ENCODE results near the gene PLCL1. TPM values are rescaled to one million over a fixed set of nuclear protein-coding genes. Genes with fewer than 3 reads are reported as not detected.

PLCL1 gene
- total RNA-seq, 1 experiment from 2014 or later, result 0.07 TPM

DNA sequence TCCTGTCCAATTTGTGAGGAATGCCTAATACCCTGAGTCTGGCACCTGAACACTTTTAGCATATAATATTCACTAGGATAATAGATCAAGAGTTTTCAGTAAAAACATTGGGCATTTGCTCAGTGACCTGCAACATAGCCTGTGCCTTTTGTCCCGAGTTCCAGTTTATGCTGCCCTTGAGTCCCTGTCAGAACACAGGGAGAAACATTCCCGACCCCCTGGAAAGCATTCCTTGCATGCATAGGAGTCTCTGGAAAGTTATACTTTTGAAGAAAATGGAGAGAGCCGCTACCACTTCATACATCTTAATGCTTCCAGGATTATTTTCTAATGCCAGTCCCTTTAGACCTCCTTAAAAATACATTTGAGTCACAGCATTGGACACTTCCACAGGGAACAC is 107.3 kb downstream of the PLCL1 start (continued):
- TF ChIP-seq HMGA2 (CRISPR knock-in tag; IDR thresholded peaks at IDR 0.05) (no peak), CREM (CRISPR knock-in tag; IDR thresholded peaks at IDR 0.05) (no peak)
- TF ChIP-seq, protein P1, sequence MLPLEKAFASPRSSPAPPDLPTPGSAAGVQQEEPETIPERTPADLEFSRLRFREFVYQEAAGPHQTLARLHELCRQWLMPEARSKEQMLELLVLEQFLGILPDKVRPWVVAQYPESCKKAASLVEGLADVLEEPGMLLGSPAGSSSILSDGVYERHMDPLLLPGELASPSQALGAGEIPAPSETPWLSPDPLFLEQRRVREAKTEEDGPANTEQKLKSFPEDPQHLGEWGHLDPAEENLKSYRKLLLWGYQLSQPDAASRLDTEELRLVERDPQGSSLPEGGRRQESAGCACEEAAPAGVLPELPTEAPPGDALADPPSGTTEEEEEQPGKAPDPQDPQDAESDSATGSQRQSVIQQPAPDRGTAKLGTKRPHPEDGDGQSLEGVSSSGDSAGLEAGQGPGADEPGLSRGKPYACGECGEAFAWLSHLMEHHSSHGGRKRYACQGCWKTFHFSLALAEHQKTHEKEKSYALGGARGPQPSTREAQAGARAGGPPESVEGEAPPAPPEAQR (CRISPR knock-in tag; IDR thresholded peaks at IDR 0.05), result no peak
- TF ChIP-seq, protein P2, sequence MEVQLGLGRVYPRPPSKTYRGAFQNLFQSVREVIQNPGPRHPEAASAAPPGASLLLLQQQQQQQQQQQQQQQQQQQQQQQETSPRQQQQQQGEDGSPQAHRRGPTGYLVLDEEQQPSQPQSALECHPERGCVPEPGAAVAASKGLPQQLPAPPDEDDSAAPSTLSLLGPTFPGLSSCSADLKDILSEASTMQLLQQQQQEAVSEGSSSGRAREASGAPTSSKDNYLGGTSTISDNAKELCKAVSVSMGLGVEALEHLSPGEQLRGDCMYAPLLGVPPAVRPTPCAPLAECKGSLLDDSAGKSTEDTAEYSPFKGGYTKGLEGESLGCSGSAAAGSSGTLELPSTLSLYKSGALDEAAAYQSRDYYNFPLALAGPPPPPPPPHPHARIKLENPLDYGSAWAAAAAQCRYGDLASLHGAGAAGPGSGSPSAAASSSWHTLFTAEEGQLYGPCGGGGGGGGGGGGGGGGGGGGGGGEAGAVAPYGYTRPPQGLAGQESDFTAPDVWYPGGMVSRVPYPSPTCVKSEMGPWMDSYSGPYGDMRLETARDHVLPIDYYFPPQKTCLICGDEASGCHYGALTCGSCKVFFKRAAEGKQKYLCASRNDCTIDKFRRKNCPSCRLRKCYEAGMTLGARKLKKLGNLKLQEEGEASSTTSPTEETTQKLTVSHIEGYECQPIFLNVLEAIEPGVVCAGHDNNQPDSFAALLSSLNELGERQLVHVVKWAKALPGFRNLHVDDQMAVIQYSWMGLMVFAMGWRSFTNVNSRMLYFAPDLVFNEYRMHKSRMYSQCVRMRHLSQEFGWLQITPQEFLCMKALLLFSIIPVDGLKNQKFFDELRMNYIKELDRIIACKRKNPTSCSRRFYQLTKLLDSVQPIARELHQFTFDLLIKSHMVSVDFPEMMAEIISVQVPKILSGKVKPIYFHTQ (CRISPR knock-in tag; IDR thresholded peaks at IDR 0.05), result no peak
- TF ChIP-seq, protein P3, sequence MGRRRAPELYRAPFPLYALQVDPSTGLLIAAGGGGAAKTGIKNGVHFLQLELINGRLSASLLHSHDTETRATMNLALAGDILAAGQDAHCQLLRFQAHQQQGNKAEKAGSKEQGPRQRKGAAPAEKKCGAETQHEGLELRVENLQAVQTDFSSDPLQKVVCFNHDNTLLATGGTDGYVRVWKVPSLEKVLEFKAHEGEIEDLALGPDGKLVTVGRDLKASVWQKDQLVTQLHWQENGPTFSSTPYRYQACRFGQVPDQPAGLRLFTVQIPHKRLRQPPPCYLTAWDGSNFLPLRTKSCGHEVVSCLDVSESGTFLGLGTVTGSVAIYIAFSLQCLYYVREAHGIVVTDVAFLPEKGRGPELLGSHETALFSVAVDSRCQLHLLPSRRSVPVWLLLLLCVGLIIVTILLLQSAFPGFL (CRISPR knock-in tag; IDR thresholded peaks at IDR 0.05; ENCODE audit: borderline replicate concordance), result no peak
- TF ChIP-seq, protein P4, sequence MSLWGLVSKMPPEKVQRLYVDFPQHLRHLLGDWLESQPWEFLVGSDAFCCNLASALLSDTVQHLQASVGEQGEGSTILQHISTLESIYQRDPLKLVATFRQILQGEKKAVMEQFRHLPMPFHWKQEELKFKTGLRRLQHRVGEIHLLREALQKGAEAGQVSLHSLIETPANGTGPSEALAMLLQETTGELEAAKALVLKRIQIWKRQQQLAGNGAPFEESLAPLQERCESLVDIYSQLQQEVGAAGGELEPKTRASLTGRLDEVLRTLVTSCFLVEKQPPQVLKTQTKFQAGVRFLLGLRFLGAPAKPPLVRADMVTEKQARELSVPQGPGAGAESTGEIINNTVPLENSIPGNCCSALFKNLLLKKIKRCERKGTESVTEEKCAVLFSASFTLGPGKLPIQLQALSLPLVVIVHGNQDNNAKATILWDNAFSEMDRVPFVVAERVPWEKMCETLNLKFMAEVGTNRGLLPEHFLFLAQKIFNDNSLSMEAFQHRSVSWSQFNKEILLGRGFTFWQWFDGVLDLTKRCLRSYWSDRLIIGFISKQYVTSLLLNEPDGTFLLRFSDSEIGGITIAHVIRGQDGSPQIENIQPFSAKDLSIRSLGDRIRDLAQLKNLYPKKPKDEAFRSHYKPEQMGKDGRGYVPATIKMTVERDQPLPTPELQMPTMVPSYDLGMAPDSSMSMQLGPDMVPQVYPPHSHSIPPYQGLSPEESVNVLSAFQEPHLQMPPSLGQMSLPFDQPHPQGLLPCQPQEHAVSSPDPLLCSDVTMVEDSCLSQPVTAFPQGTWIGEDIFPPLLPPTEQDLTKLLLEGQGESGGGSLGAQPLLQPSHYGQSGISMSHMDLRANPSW (CRISPR knock-in tag; conservative IDR thresholded peaks at IDR 0.05; ENCODE audit: low read depth), result no peak

DNA sequence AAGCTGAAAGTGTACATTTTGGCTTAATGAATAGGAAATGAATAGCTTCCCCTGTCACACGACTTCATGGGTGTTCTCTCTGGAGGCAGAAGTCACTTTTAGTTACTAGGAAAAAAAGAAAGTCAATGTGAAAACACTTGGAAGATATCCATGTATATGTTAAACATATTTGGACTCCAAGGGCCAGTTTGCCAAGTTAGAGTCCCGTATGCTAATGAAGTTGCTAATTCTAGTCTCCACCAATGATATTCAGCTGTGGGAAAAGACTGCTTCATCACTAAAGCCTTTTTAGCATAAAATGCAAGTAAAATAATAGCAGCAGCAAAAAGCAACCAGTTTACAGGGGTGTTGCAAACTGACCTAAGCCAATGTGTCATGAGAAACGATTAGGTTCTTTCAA is 108.7 kb downstream of the PLCL1 start:
- Mint-ChIP-seq H3K4me1 (no peaks in the 10 kb centered on the region; the same call in 1 of the 2 replicates), H3K9me3 (no peaks in the 10 kb centered on the region), H3K36me3 (no peaks in the 10 kb centered on the region), H3K4me3 (no peak overlapping the region), H3K27me3 (ENCODE audit: low read depth) (no peaks in the 10 kb centered on the region), H3K27ac (no peak overlapping the region)
- ChIA-PET CTCF (no interaction called here), POLR2A (no interaction called here)
- TF ChIP-seq NR1H2 (CRISPR knock-in tag; IDR thresholded peaks at IDR 0.05) (no peak), NR2C2 (CRISPR knock-in tag; IDR thresholded peaks at IDR 0.05) (no peak), ZNF423 (CRISPR knock-in tag; IDR thresholded peaks at IDR 0.05) (no peak), JAZF1 (CRISPR knock-in tag; IDR thresholded peaks at IDR 0.05) (no peak), GTF2I (CRISPR knock-in tag; conservative IDR thresholded peaks at IDR 0.05) (no peak)
- DNase-seq (ENCODE audit: low spot score), result no peak
- no peak for ATAC-seq

DNA sequence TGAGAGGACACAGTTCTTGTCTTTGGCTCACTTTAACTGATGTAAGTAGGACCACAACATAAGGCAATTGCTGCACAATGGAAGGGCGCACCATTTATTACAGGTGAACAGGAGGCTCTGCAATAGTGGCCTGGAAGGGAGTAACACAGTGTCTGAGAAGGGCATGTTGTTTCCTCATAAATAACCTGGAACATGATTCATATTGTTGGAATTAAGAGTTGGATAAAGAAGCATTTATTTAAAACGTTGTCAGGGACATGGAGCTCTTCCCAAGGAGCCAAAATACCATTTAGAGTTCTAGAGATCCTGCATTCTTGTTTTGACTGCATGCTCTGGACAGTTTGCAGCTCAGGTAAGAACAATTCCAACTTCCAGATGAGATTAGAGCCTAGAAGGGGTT is 110.4 kb downstream of the PLCL1 start:
- no peaks in the 10 kb centered on the region for H3K36me3 Mint-ChIP-seq
- no peaks in the 10 kb centered on the region for H3K9me3 Mint-ChIP-seq
- no peak overlapping the region for H3K27ac Mint-ChIP-seq
- no peak for ATAC-seq
- ChIA-PET POLR2A (interaction anchor here (1.0 kb wide), 1 partner anchor 193 kb away, joined by 3 read pairs; no protein-coding TSS in a partner anchor), CTCF (no interaction called here)
- H3K4me1 Mint-ChIP-seq, result no peaks in the 10 kb centered on the region; the same call in 1 of the 2 replicates
- no peaks in the 10 kb centered on the region for H3K27me3 Mint-ChIP-seq (ENCODE audit: low read depth)
- H3K4me3 Mint-ChIP-seq, result no peak overlapping the region
- no peak for DNase-seq (ENCODE audit: low spot score)
- TF ChIP-seq, protein P5, sequence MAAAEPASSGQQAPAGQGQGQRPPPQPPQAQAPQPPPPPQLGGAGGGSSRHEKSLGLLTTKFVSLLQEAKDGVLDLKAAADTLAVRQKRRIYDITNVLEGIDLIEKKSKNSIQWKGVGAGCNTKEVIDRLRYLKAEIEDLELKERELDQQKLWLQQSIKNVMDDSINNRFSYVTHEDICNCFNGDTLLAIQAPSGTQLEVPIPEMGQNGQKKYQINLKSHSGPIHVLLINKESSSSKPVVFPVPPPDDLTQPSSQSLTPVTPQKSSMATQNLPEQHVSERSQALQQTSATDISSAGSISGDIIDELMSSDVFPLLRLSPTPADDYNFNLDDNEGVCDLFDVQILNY (CRISPR knock-in tag; IDR thresholded peaks at IDR 0.05), result no peak
- TF ChIP-seq, protein P6, sequence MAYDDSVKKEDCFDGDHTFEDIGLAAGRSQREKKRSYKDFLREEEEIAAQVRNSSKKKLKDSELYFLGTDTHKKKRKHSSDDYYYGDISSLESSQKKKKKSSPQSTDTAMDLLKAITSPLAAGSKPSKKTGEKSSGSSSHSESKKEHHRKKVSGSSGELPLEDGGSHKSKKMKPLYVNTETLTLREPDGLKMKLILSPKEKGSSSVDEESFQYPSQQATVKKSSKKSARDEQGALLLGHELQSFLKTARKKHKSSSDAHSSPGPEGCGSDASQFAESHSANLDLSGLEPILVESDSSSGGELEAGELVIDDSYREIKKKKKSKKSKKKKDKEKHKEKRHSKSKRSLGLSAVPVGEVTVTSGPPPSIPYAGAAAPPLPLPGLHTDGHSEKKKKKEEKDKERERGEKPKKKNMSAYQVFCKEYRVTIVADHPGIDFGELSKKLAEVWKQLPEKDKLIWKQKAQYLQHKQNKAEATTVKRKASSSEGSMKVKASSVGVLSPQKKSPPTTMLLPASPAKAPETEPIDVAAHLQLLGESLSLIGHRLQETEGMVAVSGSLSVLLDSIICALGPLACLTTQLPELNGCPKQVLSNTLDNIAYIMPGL (CRISPR knock-in tag; IDR thresholded peaks at IDR 0.05), result no peak
- TF ChIP-seq MYBL2 (CRISPR knock-in tag; IDR thresholded peaks at IDR 0.05) (no peak), ZNF232 (CRISPR knock-in tag; IDR thresholded peaks at IDR 0.05) (no peak), GABPB1 (CRISPR knock-in tag; IDR thresholded peaks at IDR 0.05) (no peak), SMAD4 (CRISPR knock-in tag; IDR thresholded peaks at IDR 0.05) (no peak), RORB (CRISPR knock-in tag; IDR thresholded peaks at IDR 0.05) (no peak), NFATC4 (CRISPR knock-in tag; IDR thresholded peaks at IDR 0.05) (no peak)
- TF ChIP-seq, protein P7, sequence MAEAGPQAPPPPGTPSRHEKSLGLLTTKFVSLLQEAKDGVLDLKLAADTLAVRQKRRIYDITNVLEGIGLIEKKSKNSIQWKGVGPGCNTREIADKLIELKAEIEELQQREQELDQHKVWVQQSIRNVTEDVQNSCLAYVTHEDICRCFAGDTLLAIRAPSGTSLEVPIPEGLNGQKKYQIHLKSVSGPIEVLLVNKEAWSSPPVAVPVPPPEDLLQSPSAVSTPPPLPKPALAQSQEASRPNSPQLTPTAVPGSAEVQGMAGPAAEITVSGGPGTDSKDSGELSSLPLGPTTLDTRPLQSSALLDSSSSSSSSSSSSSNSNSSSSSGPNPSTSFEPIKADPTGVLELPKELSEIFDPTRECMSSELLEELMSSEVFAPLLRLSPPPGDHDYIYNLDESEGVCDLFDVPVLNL (CRISPR knock-in tag; IDR thresholded peaks at IDR 0.05; ENCODE audit: borderline replicate concordance, low read depth), result no peak
- TF ChIP-seq, protein P8, sequence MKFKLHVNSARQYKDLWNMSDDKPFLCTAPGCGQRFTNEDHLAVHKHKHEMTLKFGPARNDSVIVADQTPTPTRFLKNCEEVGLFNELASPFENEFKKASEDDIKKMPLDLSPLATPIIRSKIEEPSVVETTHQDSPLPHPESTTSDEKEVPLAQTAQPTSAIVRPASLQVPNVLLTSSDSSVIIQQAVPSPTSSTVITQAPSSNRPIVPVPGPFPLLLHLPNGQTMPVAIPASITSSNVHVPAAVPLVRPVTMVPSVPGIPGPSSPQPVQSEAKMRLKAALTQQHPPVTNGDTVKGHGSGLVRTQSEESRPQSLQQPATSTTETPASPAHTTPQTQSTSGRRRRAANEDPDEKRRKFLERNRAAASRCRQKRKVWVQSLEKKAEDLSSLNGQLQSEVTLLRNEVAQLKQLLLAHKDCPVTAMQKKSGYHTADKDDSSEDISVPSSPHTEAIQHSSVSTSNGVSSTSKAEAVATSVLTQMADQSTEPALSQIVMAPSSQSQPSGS (CRISPR knock-in tag; IDR thresholded peaks at IDR 0.05; ENCODE audit: borderline replicate concordance, low read depth), result no peak

All from WTC11 (cell line).